Sciatic nerve (tissue), 2 donors: ENCODE results near the gene PPEF1. TPM values are rescaled to one million over a fixed set of nuclear protein-coding genes. Genes with fewer than 3 reads are reported as not detected.
"Not testable (repeated sequence)": the region's sequence is repeated elsewhere in the genome, so short reads cannot be mapped to it uniquely, and the experiment has no call there.

ENCODE experiments used
- ATAC-seq: fragments of 200-7000 bp; cut with Tn5 transposase; one replicate; pipeline ENCODE4 v1.9.1; 2020; ENCODE audit warnings: mild to moderate bottlenecking, moderate library complexity
- DNase-seq: peaks from one replicate; pipeline ENCODE4 v3.0.0-alpha.2; 2020; ENCODE audit warnings: low spot score
- intact Hi-C: fragments of 100-400 bp; cut with DNase I; formaldehyde crosslinking; loops from one replicate; pipeline ENCODE4 v1.14.2; 2022
- total RNA-seq: library from RNA; stranded (reverse); fragmentation: NEBNext Ultra II Directional; extraction: Animal tissue kit (Norgen Biotek cat#: 25700); gene quantifications from one replicate; pipeline ENCODE4 v1.2.1, GENCODE V29; 2021
- donor health status: DM: no; HTN: no; CAD: no.
- donor health status: DM: no; HTN: no; CAD: no.

The PPEF1 gene
- total RNA-seq, 1 donor from 2014 or later, result not detected

DNA sequence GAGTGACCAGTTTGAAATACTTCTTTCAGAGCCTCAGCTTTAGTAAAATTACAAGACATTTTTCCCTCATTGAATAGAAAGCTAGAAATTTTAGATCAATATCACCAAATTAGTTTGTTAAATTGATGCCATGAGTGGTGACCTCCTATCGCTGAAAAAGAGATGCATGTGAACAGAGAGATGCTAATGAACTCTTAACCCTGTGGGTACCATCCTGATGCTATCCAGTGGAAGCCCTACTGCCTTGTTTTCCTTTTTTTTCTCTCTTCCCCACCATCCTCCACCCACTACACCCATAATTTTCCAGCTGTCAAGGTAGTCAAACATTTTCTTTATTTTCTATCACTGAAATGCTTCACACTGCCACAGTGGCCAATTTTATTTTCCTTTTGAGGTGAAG, 61.9 kb downstream of the PPEF1 start:
- no peak for ATAC-seq
- intact Hi-C loops, result no loop called here
- DNase-seq, result no peak

DNA sequence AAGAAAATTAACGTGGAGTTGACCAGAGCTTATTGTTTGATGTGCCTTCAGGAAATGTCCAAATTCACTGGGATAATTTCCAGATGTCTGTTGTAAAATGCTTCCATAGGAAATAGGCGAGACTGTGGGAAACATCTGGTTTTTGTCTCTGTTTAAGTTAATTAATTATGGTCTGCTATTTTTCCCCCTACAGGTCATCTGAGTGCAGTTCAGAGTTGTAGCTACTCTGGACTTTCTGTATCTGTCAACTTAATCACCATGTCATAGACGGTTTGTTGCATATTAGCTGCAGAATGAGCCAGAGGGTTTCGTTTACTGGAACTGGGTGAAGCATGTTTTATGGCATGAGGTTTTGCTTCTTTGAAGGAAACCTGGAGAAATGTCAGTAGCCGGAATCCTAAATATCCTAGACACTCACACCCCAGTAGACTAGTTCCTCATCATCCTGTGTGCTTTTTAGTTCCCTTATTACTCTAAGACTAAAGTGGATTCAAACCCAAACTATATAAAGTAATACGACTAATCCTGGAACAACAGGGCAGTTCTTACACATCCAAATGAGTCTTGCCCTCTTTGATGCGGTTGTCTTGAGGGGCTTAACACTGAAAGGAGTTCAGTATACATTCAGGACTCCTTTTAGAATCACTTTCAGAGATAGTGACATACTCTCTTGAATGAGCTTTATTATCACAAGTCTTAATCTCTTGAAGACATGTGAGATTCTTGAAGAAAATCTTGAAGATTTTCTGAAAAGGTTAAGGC, 62.5 kb downstream of the PPEF1 start:
- no peak for ATAC-seq
- intact Hi-C loops, result no loop called here
- DNase-seq, result no peak

DNA sequence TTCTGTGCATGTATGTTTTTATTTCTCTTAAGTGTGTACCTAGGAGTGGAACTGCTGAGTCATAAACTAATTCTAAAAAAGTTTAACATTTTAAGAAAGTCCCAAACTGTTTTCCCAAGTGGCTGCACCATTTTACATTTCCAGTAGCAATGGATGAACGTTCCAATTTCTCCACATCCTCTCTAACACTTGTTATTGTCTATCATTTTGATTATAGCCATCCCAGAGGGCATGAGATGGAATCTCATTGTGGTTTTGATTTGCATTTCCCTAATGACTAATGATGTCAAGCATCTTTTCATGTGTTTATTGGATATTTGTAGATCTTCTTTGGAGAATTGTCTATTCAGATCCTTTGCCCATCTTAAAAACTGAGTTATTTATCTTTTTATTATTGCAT, 82.5 kb downstream of the PPEF1 start:
- ATAC-seq (no peak), DNase-seq (no peak)
- intact Hi-C loops, result no loop called here

DNA sequence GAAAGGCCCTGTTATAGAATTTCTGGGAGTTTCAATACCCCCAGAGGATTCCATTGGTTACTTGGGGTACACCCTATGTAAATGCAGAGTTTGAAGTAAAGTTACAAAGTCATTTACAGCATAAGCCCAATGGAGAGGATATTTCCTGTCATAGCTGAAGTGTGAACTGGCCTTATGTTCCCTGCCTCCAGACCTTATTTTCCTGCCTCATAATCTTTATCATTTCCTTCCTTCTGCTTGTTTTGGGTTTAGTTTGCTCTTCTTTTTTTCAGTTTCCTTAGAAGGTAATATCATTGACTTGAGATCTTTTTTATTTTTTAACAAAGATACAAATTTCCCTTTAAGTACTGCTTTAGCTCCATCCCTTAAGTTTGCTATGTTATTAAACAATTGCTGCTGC, 85.4 kb downstream of the PPEF1 start:
- no peak for ATAC-seq
- DNase-seq, result no peak
- intact Hi-C loops, result no loop called here

DNA sequence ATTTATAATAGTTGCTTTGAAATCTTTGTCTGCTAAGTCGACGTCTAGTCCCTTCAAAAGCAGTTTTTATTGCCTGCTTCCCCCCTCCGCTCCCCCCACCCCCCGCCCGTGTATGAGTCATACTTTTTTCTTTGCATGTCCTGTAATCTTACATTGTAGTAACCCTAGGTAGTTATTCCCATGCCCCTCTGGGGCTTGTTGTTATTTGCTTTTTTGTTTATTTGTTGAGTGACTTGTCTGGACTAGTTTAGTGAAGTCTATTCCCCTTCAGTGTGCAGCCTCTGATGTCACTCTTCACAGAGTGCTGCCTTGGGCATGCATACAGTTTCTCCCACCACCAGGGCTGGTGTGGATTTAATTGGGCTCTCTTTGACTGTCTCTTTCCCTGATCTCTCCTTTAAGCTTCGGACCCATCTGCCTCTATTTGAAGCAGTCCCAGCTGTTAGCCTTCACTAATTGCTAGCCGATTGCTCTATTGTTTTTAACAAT, 86.2 kb downstream of the PPEF1 start:
- ATAC-seq, result no peak
- intact Hi-C loops, result no loop called here
- no peak for DNase-seq

DNA sequence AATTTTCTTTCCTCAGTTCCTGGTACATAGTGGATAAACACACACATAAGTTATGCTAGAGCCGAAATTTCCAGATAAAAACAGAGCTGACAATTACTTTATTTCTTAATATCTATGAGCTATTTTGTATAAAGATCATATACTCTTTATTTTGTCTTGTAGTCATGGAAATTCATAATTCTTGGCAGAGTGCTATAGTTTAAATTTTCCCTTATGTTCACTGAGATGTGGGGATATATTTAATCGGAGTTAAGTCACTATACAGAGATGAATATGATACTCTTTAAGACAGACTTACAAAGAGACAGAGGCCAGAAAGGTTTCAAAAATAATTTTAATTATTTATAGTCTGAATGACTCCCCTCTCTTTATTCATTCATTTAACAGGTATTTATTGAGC, 89.7 kb downstream of the PPEF1 start:
- intact Hi-C loops, result no loop called here
- no peak for ATAC-seq
- DNase-seq, result no peak

DNA sequence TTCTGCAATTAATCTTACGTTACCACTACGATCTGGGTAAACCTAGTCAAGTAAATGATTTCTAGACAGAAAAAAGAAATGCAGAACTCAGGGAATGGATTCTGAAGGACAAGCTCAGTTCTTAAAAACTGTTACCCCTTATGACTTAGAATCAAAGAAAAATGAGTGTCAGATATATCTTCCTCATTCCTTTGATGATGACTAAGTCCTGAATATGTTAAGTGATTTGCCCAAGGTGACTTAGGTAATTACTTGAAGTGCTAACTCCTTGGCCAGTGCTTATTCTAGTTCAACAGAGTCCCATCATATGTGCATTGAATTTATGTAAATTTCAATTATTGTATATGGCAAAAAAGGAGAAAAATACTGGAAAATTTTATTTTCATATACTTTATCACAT, 92.5 kb downstream of the PPEF1 start:
- DNase-seq (no peak), ATAC-seq (no peak)
- intact Hi-C loops, result no loop called here

DNA sequence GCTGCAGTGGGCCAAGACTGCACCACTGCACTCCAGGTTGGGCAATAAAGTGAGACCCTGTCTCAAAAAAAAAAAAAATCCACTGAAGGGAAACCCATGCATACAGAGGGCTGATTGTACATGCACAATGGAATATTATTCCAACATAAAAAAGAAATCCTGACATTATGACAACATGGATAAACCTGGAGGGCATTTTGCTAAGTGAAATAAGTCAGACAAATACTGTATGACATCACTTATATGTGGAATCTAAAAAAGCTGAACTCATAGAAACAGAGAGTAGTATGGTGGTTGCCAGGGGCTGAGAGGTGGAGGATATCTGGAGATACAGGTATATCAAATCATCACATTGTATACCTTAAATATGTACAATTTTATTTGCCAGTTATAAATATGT, 102.2 kb downstream of the PPEF1 start:
- ATAC-seq (no peak), DNase-seq (no peak)
- intact Hi-C loops, result no loop called here

DNA sequence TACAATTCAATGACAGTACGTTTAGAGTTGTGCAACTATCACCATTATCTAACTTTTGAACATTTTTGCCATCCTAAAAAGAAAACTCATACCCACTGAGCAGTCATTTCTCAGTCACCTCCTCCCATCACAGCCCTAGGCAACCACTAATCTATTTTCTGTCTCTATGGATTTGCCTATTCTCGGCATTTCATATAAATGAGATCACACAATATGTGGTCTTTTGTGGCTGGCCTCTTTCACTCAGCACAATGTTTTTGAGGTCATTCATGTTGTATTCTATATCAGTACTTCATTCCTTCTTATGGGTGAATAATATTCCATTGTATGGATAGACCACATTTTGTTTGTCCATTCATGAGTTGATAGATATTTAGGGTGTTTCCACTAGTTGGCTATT, 103.0 kb downstream of the PPEF1 start:
- DNase-seq, result no peak
- ATAC-seq, result no peak
- intact Hi-C loops, result no loop called here

DNA sequence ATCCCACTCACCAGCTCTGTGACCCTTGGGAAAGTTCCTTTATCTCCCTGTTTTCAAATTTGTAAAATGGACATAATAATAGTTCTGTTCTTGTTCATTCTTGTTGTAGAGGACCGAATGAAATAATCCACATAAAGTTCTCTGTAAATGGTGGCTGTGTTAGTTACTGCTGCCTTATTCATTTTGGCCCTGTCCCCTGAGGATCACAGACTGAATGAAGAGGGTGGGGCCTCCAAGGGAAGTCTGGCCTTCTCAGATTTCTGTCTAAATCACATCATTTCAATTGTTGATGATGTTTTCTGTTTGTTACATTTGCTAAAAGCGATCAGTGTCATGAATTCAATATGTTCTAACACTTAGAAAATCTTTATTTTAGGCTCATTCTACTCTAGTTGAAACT, 117.9 kb downstream of the PPEF1 start:
- DNase-seq, result no peak
- intact Hi-C loops, result no loop called here
- ATAC-seq, result no peak

DNA sequence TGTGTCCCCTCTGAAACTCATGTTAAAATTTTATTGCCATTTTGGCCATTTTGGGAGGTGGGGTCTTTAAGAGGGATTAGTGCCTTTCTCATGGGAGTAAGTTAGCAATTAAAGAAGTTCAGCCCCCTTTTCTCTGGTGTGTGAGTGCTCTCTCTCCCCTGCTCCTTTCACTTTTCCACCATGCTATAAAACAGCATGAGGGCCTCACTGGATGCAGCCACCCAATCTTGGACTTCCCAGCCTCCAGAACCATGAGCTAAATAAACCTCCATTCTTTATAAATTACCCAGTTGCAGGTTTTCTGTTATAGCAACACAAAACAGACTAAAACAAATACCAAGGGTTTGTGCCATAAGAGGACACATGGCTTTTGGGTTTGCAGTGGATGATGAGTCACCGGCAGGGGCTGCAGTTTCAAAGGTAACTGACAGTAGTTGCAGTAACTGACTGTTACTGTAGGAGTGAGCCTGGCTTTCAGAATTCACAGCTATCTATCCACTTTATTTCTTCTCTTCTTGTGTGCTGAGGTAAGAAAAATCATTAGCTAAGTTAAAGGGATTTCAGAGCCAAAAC, 121.5 kb downstream of the PPEF1 start:
- intact Hi-C loops, result no loop called here
- no peak for ATAC-seq
- no peak for DNase-seq

DNA sequence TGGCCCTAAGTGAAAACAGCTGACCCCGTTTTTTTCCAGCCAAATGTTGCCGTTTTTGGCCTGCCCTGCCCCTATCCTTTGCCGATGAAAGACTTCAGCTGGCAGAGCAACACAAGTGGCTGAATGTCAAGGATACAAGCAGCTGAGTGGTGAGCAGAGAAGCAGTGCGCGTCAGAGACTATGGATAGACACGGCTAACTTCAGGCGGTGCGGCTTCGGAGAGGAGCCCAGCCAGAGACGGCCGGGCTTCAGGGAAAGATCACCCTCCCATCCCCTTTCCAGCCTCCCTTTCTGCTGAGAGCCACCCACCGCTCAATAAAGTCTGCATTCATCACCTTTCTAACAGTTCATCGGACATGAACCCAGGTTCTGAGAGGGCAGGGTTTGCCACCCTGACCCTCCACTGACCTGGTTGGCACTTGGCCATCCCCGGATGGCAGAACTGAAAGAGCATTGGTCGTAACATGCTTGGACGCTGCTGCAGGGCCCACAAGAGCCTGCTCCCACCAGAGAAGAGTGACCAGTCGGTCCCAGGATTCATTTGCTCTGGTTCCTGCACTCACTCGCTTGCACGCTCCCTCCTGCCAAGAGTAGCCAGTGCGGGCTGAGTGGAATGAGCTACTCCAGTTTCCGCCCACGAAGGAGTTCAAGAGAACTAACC, 125.8 kb downstream of the PPEF1 start:
- intact Hi-C loops, result no loop called here
- peak; percentile 93 for ATAC-seq
- DNase-seq, result peak; percentile 60

DNA sequence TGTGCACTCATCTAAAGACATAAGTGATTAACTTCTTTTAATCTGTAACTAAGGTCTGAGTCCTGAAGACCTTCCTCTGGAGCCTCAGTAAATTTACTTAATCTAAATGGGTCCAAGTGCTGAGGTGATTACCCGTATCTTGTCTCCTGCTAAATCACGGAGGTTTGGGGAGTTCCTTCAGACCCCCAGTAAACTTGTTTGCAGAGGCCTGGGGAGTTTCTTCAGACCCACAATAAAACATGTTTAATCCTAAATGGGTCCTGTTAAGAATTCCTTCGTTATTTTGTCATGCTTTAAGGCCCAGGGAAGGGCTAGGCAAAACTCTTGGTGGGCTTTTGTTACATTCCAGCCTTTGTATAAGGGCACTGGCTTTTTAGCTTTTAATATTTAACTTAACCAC, 140.5 kb downstream of the PPEF1 start:
- intact Hi-C loops, DNase-seq, ATAC-seq: not testable (repeated sequence)

DNA sequence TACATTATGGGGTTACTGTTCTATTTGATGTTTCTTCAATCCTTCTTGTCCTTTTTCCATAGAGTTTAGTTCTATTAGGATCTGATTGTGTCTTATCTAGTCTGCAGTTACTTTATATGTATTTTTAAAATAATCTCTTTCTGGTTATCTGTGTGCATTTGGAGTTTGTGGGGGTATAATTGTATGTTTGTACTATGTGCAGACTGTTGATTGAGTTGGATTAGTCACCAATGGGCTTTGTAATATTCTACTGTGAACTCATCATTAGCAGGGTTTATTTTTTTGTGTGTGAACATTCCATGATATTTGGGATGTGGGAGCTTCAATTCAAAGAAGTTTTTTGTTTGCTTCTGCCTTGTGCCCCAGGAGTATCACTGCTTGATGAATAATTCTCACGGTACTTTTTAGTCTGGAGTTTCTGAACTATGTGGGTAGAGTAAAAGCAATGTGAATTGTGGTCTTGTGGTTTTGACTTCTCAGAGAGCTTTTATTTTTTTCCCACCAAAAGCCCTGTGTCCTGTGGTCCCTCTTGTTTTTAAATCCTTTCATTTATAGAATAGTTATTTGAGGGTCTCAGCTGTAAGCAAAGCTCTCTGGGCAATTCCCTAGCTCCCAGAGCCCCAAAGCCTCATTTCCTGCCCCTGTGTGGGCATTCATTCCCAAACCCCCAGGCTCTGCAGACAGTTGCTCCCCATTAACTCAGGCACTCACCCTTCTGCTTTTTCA, 148.6 kb downstream of the PPEF1 start:
- intact Hi-C loops, result no loop called here
- ATAC-seq (no peak), DNase-seq (no peak)

DNA sequence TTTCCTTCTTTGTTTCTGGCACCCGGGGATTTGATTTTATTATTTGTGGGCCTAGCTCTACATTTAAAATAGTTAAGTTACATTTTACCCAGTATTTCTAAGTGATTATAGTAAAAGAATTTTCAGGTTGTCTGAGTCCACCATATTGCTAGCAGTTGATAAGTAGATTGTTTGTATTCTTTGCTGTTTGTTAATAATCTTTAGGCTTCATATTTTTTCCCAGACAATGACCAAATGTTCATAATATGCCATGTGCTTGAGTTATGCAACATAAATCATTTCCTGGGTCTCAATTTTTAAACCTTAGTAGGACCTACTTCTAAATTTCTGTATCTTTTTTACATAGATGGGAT, 149.2 kb downstream of the PPEF1 start:
- intact Hi-C loops, result no loop called here
- no peak for ATAC-seq
- DNase-seq, result no peak

DNA sequence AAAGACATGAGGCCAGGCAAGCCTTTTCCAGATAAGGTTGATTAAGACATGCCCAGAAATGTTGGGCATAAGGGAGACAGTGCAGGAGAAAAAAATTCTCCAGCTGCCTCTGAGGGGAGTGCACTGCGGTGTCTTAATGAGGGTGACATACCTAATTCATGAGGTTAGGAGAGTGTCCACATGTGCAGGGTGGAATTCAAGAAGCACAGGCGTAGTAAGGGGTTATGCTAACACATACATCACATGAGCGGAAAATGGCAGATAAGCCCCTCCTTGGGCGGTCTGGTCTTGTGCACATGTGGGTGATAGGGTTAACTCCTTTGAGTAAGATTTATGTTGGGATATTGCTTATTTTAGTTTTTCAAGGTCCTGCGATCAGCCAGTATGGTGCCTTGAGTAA, 154.1 kb downstream of the PPEF1 start:
- intact Hi-C loops, result no loop called here
- ATAC-seq (no peak), DNase-seq (no peak)

DNA sequence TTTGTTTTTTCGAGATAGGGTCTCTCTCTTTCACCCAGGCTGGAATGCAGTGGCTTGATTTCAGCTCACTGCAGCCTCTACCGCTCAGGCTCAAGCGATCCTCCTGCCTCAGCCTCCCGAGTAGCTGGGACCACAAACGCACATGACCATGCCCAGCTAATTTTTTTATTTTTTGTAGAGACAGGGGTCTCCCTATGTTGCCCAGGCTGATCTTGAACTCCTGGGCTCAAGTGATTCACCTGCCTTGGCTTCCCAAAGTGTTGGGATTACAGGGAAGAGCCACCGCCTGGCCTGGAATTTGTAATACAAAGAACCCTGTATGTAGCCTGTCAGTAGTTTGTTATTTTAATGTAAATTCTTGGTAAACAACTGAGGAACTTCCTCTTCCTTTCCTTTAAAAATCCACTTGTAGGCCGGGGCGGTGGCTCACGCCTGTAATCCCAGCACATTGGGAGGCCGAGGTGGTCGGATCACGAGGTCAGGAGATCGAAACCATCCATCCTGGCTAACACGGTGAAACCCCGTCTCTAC, 157.0 kb downstream of the PPEF1 start:
- no peak for ATAC-seq
- intact Hi-C loops, result no loop called here
- no peak for DNase-seq

DNA sequence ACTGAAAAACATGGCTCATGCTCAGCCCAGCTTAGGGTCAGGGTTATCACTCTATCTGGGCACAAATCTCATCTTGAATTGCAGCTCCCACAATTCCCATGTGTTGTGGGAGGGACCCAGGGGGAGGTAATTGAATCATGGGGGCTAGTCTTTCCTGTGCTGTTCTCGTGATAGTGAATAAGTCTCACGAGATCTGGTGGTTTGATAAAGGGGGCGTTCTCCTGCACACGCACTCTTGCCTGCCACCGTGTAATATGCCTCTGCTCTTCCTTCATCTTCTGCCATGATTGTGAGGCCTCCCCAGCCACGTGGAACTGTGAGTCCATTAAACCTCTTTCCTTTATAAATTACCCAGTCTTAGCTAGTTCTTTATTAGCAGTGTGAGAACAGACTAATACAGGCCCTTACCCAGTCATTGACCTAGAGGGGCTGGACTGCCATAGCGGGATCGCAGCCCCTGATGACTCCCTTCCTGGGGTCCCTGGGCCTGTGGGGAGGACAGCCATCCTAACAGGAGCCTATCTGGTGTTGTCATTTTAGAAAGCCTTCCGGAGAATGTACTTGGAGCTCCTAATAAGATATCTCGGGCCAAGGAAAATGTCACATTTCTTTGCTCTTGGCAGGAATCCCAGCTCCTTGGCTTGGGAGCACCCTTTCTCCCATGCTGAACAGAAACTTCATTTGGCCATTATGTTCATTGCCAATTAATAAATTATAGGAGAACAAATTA, 163.9 kb downstream of the PPEF1 start:
- ATAC-seq (peak; percentile 38), DNase-seq (no peak)
- intact Hi-C loops, result no loop called here

DNA sequence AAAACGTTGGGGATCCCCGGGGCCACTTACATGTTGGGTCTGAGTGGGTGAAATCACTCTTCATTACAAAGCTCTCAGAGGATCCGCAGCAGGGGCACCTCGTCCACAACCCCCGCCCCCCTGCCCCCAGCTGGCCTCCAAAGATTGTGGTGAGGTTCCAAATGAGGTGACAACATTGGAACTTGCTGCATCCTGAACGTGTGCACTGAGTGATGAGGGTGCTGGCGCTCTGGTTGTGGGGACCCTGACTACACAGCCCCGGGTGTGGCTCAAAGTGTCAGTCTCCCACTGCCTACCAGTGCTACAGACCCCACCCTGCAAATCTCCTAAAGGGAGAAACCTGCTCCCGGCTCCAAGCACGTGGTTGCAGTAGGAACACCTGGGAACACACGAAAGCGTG, 164.5 kb downstream of the PPEF1 start:
- DNase-seq (no peak), ATAC-seq (no peak)
- intact Hi-C loops, result no loop called here
